Measurements from ENCODE around the gene HAUS6. TPM values are rescaled to one million over a fixed set of nuclear protein-coding genes. Genes with fewer than 3 reads are reported as not detected.

HAUS6 gene
- polyA plus RNA-seq, 1 donor (not counting 4 experiments of a cell fraction or from before 2014, with no cell fraction given) = 15.7 TPM

GRCh38 chr9:19130436-19130835 lies 27.7 kb upstream of the HAUS6 start:
- Histone ChIP-seq H3K9me3 (ENCODE audit: control insufficient read depth, low read depth, low read length) (no peaks in the 10 kb centered on the region), H2AFZ (ENCODE audit: control insufficient read depth, low read length) (no peak overlapping the region), H3K4me3 (ENCODE audit: control insufficient read depth in 2 of 3, extremely low read depth in 1 of 3, insufficient read depth in 2 of 3, low read depth in 1 of 3, low read length in 3 of 3) (no peak overlapping the region), H3K79me2 (ENCODE audit: control insufficient read depth, insufficient read depth, low read length) (no peaks in the 10 kb centered on the region), H3K27ac (ENCODE audit: control insufficient read depth, insufficient read depth, low read length) (no peak overlapping the region), H3K4me1 (ENCODE audit: control insufficient read depth, extremely low read depth, insufficient read depth, low read length) (peaks cover 21% of the 10 kb centered on the region), H3K4me2 (ENCODE audit: control insufficient read depth, extremely low read depth, insufficient read depth, low read depth, low read length) (peak overlapping the region; percentile 70), H3K36me3 (ENCODE audit: control insufficient read depth in 2 of 2, extremely low read depth in 1 of 2, insufficient read depth in 2 of 2, low read length in 2 of 2) (peaks cover 0 to 6% of the 10 kb centered on the region in 2 experiments), H3K9me1 (ENCODE audit: control insufficient read depth, extremely low read depth, insufficient read depth, low read length) (no peaks in the 10 kb centered on the region), H3K27me3 (ENCODE audit: control insufficient read depth, extremely low read depth, insufficient read depth, low read length) (no peaks in the 10 kb centered on the region), H4K20me1 (ENCODE audit: control insufficient read depth, extremely low read depth, insufficient read depth, low read length) (no peaks in the 10 kb centered on the region), H3K9ac (ENCODE audit: control insufficient read depth, extremely low read depth, insufficient read depth, low read length) (no peak overlapping the region)
- dilution Hi-C loops (cut with MboI; ENCODE audit: extremely low pct_ligation_motif_present, low sequenced_read_pairs) = no loop called here
- DNase-seq (ENCODE audit: low read depth, low spot score) = no peak
- no peak for FAIRE-seq
- TF ChIP-seq CTCF (optimal IDR thresholded peaks at IDR 0.05 in 1 of 3, IDR thresholded peaks at IDR 0.05 in 1 of 3, conservative IDR thresholded peaks at IDR 0.05 in 1 of 3; ENCODE audit: extremely low read depth in 1 of 3, insufficient read depth in 2 of 3, low read length in 3 of 3) (no peak), EZH2 (IDR thresholded peaks at IDR 0.05; ENCODE audit: low read length) (no peak)

GRCh38 chr9:19127871-19128500 lies 25.3 kb upstream of the HAUS6 start:
- H3K4me3 ChIP-seq (ENCODE audit: control insufficient read depth in 2 of 3, extremely low read depth in 1 of 3, insufficient read depth in 2 of 3, low read depth in 1 of 3, low read length in 3 of 3) = peak overlapping the region; percentile 63 to 85 (median 66)
- no peak for FAIRE-seq
- H2AFZ ChIP-seq (ENCODE audit: control insufficient read depth, low read length) = peak overlapping the region; percentile 94

More at GRCh38 chr9:19127871-19128500, 25.3 kb upstream of the HAUS6 start:
- Histone ChIP-seq H3K9me3 (ENCODE audit: control insufficient read depth, low read depth, low read length) (no peaks in the 10 kb centered on the region), H3K79me2 (ENCODE audit: control insufficient read depth, insufficient read depth, low read length) (no peaks in the 10 kb centered on the region), H3K9ac (ENCODE audit: control insufficient read depth, extremely low read depth, insufficient read depth, low read length) (peak overlapping the region; percentile 92), H3K4me2 (ENCODE audit: control insufficient read depth, extremely low read depth, insufficient read depth, low read depth, low read length) (peak overlapping the region; percentile 76), H3K36me3 (ENCODE audit: control insufficient read depth in 2 of 2, extremely low read depth in 1 of 2, insufficient read depth in 2 of 2, low read length in 2 of 2) (peaks cover 0 to 8% of the 10 kb centered on the region in 2 experiments), H3K9me1 (ENCODE audit: control insufficient read depth, extremely low read depth, insufficient read depth, low read length) (peaks cover 2% of the 10 kb centered on the region), H3K4me1 (ENCODE audit: control insufficient read depth, extremely low read depth, insufficient read depth, low read length) (peaks cover 39% of the 10 kb centered on the region), H3K27me3 (ENCODE audit: control insufficient read depth, extremely low read depth, insufficient read depth, low read length) (no peaks in the 10 kb centered on the region), H4K20me1 (ENCODE audit: control insufficient read depth, extremely low read depth, insufficient read depth, low read length) (no peaks in the 10 kb centered on the region), H3K27ac (ENCODE audit: control insufficient read depth, insufficient read depth, low read length) (peak overlapping the region; percentile 84)
- TF ChIP-seq EZH2 (IDR thresholded peaks at IDR 0.05; ENCODE audit: low read length) (no peak), CTCF (optimal IDR thresholded peaks at IDR 0.05 in 1 of 3, IDR thresholded peaks at IDR 0.05 in 1 of 3, conservative IDR thresholded peaks at IDR 0.05 in 1 of 3; ENCODE audit: extremely low read depth in 1 of 3, insufficient read depth in 2 of 3, low read length in 3 of 3) (no peak)
- no peak for DNase-seq (ENCODE audit: low read depth, low spot score)
- dilution Hi-C loops (cut with MboI; ENCODE audit: extremely low pct_ligation_motif_present, low sequenced_read_pairs) = no loop called here

Data from keratinocyte (primary cell).